GM21381 (cell line): ENCODE measurements around the gene TUBB3.
"Not testable (repeated sequence)": the region's sequence is repeated elsewhere in the genome, so short reads cannot be mapped to it uniquely, and the experiment has no call there.

Source experiments
- ATAC-seq: cut with Tn5 transposase; IDR thresholded peaks from one replicate; pipeline ENCODE4 v1.9.1; 2021; ENCODE audit warnings: mild to moderate bottlenecking, moderate library complexity; ENCODE audit not compliant: unreplicated experiment

The TUBB3 gene

DNA sequence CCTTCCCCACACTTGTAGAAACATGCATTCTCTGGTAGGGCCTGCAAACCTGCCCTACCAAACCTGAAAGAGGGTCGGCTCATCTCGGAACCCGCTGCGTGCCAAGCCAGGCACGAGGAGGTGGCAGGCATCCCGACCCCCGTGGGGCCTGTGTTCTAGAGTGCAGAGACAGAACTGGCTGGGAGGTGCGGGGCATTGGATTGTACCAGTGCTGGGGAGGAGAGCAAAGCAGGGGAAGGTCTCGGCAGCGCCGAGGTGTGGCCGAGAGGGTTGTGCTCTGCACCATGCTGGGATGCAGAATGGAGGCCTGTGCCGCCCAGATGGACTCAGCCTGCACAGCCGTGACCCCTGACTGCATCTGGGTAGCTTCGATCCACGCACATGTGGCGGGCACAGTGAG, 22.3 kb upstream of the TUBB3 start:
- no peak for ATAC-seq

GRCh38 chr16:89902980-89903379, 20.2 kb upstream of the TUBB3 start:
- no peak for ATAC-seq

GRCh38 chr16:89903908-89904515, 19.1 kb upstream of the TUBB3 start:
- ATAC-seq = no peak

DNA sequence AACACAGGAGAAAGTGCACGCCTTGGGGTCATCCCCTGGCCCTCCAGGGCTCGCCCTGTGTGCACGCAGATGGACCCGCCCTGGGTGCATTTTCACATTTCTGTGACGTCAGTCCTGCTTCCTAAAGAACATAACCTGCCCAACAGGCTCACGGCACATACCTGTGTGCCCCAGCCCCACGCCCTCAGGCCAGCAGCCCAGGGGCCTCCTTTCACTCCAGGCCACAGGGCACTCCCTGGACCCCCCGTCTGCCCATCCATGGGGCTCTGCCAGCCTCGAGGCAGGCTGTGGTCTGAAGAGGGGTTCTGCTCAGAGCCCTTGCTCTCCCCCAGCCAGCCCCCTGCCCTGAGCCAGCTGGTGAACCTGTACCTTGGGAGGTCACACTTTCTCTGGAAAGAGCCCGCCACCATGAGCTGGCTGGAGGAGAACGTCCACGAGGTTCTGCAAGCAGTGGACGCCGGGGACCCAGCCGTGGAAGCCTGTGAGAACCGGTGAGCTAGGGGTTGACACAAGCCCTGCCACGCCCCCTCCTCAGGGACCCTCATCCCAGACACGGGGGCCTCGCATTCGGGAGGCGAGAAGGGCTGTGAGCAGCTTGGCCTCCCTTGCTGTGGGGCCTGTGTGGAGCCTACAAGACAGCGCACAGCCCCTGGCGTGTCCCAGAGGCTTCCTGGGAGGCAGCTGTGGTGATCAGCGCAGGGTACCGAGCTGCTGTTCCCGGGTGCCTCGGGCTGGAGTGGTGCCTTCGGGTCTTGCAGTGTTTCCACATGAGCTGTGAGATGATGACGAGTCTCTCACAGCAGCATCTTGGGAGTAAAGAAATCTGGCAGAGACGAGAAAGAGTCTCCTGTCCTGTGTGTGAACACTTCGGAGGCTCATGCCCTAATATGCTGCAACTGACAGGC, 18.3 kb upstream of the TUBB3 start:
- ATAC-seq = no peak

GRCh38 chr16:89905511-89906139, 17.5 kb upstream of the TUBB3 start:
- ATAC-seq = no peak

GRCh38 chr16:89906140-89907025, 16.8 kb upstream of the TUBB3 start:
- ATAC-seq = no peak

- ATAC-seq = no peak
Measured at GRCh38 chr16:89907055-89907814, 15.9 kb upstream of the TUBB3 start.

DNA sequence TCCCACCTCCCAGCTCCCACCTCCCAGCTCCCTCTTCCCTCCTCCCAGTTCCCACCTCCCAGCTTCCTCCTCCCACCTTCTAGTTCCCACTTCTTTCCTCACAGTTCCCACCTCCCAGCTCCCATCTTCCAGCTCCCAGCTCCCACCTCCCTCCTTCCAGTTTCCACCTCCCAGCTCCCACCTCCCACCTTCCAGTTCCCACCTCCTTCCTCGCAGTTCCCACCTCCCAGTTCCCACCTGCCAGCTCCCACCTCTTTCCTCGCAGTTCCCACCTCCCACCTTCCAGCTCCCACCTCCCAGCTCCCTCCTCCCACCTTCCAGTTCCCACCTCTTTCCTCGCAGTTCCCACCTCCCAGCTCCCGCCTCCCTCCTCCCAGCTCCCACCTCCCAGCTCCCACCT, 14.9 kb upstream of the TUBB3 start:
- ATAC-seq = no peak

- ATAC-seq = peak; percentile 51
Measured at GRCh38 chr16:89909777-89910716, 13.1 kb upstream of the TUBB3 start.

GRCh38 chr16:89910717-89911354, 12.3 kb upstream of the TUBB3 start:
- no peak for ATAC-seq

GRCh38 chr16:89911375-89911774, 11.8 kb upstream of the TUBB3 start:
- ATAC-seq = no peak

DNA sequence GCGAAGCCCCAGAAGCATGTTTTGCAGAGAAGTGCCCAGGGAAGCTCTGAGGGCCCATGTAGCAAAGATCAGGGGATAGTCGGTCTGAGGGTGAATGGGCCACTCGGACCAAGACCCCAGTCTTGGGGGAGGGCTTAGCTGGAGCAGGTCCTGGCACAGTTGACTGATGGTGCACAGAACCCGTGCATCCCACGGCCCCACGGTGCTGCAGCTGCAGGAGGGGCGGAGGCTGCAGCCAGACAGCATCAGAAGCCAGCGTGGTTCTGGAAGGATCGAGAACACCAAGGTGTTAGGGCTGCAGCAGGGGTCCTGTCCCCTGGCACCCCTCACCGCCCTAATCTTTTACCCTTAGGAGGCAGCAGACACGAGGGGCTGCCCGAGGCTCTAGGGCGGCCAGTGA, 11.0 kb upstream of the TUBB3 start:
- ATAC-seq = no peak

GRCh38 chr16:89912627-89913026, 10.5 kb upstream of the TUBB3 start:
- ATAC-seq = no peak

GRCh38 chr16:89913408-89914387, 9.4 kb upstream of the TUBB3 start:
- ATAC-seq = no peak

DNA sequence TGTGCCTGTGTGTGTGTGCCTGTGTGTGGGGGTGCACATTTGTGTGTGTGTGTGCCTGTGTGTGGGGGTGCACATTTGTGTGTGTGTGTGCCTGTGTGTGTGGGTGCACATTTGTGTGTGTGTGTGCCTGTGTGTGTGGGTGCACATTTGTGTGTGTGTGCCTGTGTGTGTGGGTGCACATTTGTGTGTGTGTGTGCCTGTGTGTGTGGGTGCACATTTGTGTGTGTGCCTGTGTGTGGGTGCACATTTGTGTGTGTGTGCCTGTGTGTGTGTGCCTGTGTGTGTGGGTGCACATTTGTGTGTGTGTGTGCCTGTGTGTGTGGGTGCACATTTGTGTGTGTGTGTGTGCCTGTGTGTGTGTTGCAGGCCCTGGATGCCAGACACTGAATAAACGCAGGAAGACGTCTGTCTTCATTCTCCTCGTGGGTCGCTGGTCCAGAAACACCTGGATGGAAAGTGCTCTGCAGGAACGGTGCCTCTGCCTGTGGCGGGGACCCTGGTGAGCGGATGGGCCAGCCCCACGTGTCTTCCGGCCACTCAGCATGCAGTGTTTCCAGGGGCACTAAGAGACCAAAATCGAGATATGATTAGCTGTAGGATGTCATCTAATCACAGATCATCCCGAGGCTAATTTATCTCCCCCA, 8.4 kb upstream of the TUBB3 start:
- ATAC-seq = not testable (repeated sequence)

GRCh38 chr16:89915303-89916232, 7.6 kb upstream of the TUBB3 start:
- no peak for ATAC-seq
